AG04449 (cell line): ENCODE data around the gene ARL15.

ENCODE experiments used
- CTCF ChIA-PET: fragments of 350-600 bp; formaldehyde crosslinking; extraction: SDS; loops from one replicate; lab custom pipeline; 2021; ENCODE audit warnings: antibody characterized with exemption; lab: Yijun Ruan, JAX
- POLR2A ChIA-PET: fragments of 400-600, 350-600 bp; formaldehyde crosslinking; extraction: SDS; loops from one replicate; lab custom pipeline; 2020; ENCODE audit warnings: antibody characterized with exemption, inconsistent platforms; lab: Yijun Ruan, JAX
- DNase-seq: peaks from one replicate; pipeline ENCODE4 v3.0.0-alpha.2; 2010; ENCODE audit warnings: low read depth, low spot score
- H3K4me3 ChIP-seq: 2 replicates; pipeline ENCODE4 v1.5.1; 2011; ENCODE audit warnings: low read depth, mild to moderate bottlenecking, control low read depth, low read length
- TF ChIP-seq, protein P1 (sequence below): IDR thresholded peaks from one replicate; pipeline ENCODE4 v1.5.1; 2011; ENCODE audit warnings: mild to moderate bottlenecking, moderate library complexity, low read length, control low read depth, inconsistent platforms; ENCODE audit not compliant: insufficient read depth; ENCODE audit errors: missing control alignments

Gene ARL15

GRCh38 chr5:54227759-54228158 lies 82.6 kb downstream of the ARL15 start:
- H3K4me3 ChIP-seq, result no peak overlapping the region
- CTCF ChIA-PET, result interaction anchor here (0.8 to 5.7 kb wide), 17 partner anchors 8 to 1127 kb away, joined by 3 to 60 read pairs (median 8); no protein-coding TSS in a partner anchor
- no peak for DNase-seq
- TF ChIP-seq, protein P1, sequence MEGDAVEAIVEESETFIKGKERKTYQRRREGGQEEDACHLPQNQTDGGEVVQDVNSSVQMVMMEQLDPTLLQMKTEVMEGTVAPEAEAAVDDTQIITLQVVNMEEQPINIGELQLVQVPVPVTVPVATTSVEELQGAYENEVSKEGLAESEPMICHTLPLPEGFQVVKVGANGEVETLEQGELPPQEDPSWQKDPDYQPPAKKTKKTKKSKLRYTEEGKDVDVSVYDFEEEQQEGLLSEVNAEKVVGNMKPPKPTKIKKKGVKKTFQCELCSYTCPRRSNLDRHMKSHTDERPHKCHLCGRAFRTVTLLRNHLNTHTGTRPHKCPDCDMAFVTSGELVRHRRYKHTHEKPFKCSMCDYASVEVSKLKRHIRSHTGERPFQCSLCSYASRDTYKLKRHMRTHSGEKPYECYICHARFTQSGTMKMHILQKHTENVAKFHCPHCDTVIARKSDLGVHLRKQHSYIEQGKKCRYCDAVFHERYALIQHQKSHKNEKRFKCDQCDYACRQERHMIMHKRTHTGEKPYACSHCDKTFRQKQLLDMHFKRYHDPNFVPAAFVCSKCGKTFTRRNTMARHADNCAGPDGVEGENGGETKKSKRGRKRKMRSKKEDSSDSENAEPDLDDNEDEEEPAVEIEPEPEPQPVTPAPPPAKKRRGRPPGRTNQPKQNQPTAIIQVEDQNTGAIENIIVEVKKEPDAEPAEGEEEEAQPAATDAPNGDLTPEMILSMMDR, result no peak
- POLR2A ChIA-PET, result no interaction called here

- CTCF ChIA-PET, result interaction anchor here (0.8 to 5.7 kb wide), 7 partner anchors 9 to 1105 kb away, joined by 3 to 60 read pairs (median 10); no protein-coding TSS in a partner anchor
- no peak overlapping the region for H3K4me3 ChIP-seq
- POLR2A ChIA-PET, result no interaction called here
- DNase-seq, result no peak
- TF ChIP-seq, protein P1, result no peak
These were observed 83.3 kb downstream of the ARL15 start for GRCh38 chr5:54227109-54227508.

DNA sequence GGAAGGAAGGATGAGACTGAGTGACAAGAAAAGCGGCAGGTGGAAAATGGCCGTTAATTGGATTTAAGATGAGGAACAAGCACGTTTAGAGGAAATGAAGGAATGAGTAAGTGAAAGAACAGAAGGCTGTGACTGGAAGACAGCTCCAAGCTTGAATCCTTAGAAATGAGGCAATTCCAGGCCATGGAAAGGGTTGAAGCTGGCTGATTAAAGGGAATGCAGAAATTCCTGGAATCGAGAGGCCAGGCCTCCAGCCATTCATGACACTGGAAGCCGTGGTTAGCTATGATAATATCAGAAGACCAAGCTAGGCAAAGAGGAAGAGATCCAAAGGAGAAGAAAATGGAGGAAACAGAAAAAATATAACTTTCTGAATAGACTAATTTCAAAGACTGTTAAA lies 84.2 kb downstream of the ARL15 start:
- ChIA-PET POLR2A (no interaction called here), CTCF (interaction anchor here (0.9 to 5.7 kb wide), 7 partner anchors 8 to 1110 kb away, joined by 3 to 60 read pairs (median 3); no protein-coding TSS in a partner anchor)
- no peak for DNase-seq
- no peak overlapping the region for H3K4me3 ChIP-seq
- TF ChIP-seq, protein P1, result no peak

GRCh38 chr5:54224103-54224826 lies 86.1 kb downstream of the ARL15 start:
- ChIA-PET POLR2A (no interaction called here), CTCF (interaction anchor here (2.7 kb wide), 1 partner anchor 11 kb away, joined by 14 read pairs; no protein-coding TSS in a partner anchor)
- TF ChIP-seq, protein P1, result no peak
- H3K4me3 ChIP-seq, result no peak overlapping the region
- no peak for DNase-seq

DNA sequence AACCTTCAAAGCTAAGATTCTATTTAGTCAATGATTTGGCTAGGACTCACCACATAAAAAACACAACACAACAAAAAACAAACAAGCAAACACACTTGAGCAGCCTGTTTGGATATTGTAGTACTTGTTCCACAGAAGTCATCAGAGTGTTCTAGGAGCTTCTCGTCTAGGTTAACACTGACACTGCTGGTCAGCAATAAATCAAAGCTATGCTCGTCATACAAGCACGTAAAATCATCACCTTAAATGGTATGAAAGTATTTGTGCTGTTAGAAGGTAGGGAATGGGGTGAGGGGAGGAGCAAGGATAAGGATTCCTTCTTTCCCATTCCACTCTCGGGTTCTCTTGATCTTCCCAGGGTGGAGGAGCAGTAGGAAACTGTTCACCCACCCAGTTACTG lies 88.0 kb downstream of the ARL15 start:
- ChIA-PET CTCF (interaction anchor here (0.7 to 2.7 kb wide), 4 partner anchors 8 to 959 kb away, joined by 3 to 14 read pairs (median 4); no protein-coding TSS in a partner anchor), POLR2A (no interaction called here)
- TF ChIP-seq, protein P1, result no peak
- DNase-seq, result no peak
- H3K4me3 ChIP-seq, result no peak overlapping the region

DNA sequence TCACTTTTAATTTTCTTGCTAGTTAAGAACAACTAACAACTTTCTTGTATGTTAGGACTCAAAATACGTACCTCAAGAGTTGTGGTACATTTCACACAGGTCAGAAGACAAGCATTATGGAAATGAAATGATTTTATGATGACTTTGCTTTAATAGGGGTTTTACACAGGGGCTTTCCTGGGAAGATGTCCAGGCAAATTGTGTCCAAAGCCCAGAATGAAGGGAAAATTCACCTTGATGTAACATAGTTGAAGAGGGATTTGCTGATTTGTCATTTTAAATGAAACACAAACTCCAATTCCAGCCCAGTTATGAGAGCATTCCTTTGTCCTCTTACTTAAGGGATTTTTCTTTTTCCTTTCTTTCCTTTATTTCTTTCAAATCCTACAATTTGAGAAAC lies 89.2 kb downstream of the ARL15 start:
- H3K4me3 ChIP-seq, result no peak overlapping the region
- CTCF ChIA-PET, result no interaction called here
- TF ChIP-seq, protein P1, result no peak
- DNase-seq, result no peak
- POLR2A ChIA-PET, result no interaction called here
